H1 (cell line): Measurements from ENCODE around the gene MTCH2. TPM values are rescaled to one million over a fixed set of nuclear protein-coding genes. Genes with fewer than 3 reads are reported as not detected.

ENCODE experiments used
- CTCF ChIA-PET: fragments of 300-600 bp; sonication (Branson Sonifier 250); formaldehyde crosslinking; loops from one replicate; lab custom pipeline; 2021; ENCODE audit not compliant: partially characterized antibody; lab: Charles Lee
- POLR2A ChIA-PET: fragments of 300-600 bp; sonication (Branson Sonifier 250); formaldehyde crosslinking; loops from one replicate; lab custom pipeline; 2021; ENCODE audit warnings: inconsistent platforms; ENCODE audit not compliant: partially characterized antibody; lab: Charles Lee
- DNase-seq, 2 experiments: peaks; one replicate each; pipeline versions ENCODE4 v3.0.0 to v3.0.0-alpha.2; 2010 to 2022; ENCODE audit warnings: low spot score in 2 of 2, low read depth in 1 of 2, mixed read lengths in 1 of 2
- FAIRE-seq: peaks from 2 replicates; lab custom pipeline; 2011; peaks lifted over from hg19 to GRCh38; lab: Jason Lieb, UNC
- H2AFZ ChIP-seq: 2 replicates; pipeline ENCODE4 v1.8.1; 2012; ENCODE audit warnings: low read length, inconsistent platforms
- H2AK5ac ChIP-seq: 2 replicates; pipeline ENCODE4 v1.6.1; 2013; ENCODE audit warnings: low read depth, low read length
- H2BK120ac ChIP-seq: replicated peaks from 2 replicates; pipeline ENCODE3; 2013; ENCODE audit warnings: low read depth, low read length, inconsistent platforms
- H2BK12ac ChIP-seq: 2 replicates; pipeline ENCODE4 v1.6.1; 2013; ENCODE audit warnings: low read depth, low read length
- H2BK15ac ChIP-seq: 2 replicates; pipeline ENCODE4 v1.6.1; 2013; ENCODE audit warnings: low read length
- H2BK20ac ChIP-seq: 2 replicates; pipeline ENCODE4 v1.6.1; 2013; ENCODE audit warnings: low read length
- H2BK5ac ChIP-seq: 2 replicates; pipeline ENCODE4 v1.6.1; 2013; ENCODE audit warnings: low read depth, low read length
- H3K14ac ChIP-seq: 2 replicates; pipeline ENCODE4 v1.6.1; 2013; ENCODE audit warnings: inconsistent platforms; ENCODE audit not compliant: insufficient read length
- H3K18ac ChIP-seq: 2 replicates; pipeline ENCODE4 v1.6.1; 2013; ENCODE audit warnings: low read length; ENCODE audit errors: extremely low read depth
- H3K23ac ChIP-seq: 2 replicates; pipeline ENCODE4 v1.6.1; 2013; ENCODE audit warnings: inconsistent platforms; ENCODE audit not compliant: insufficient read length
- H3K23me2 ChIP-seq: 2 replicates; pipeline ENCODE4 v1.6.1; 2013; ENCODE audit warnings: low read depth, low read length
- H3K27ac ChIP-seq: 2 replicates; pipeline ENCODE4 v1.6.1; 2011; ENCODE audit warnings: low read depth, low read length, inconsistent platforms
- H3K27me3 ChIP-seq, 4 experiments: replicated peaks in 1 of 4; 1 replicate in 1 of 4; 2 replicates in 3 of 4; pipeline versions ENCODE4 v1.6.1 to v1.8.1; 2011 to 2013; ENCODE audit warnings: low read length in 3 of 4, mild to moderate bottlenecking in 3 of 4, inconsistent platforms in 2 of 4, mixed read lengths in 2 of 4, moderate library complexity in 1 of 4; ENCODE audit not compliant: control insufficient read depth in 3 of 4, insufficient read depth in 3 of 4; ENCODE audit errors: extremely low read depth in 1 of 4
- H3K36me3 ChIP-seq, 4 experiments: 2 replicates each; pipeline versions ENCODE4 v1.6.1 to v1.8.1; 2011 to 2013; ENCODE audit warnings: mild to moderate bottlenecking in 4 of 4, low read length in 3 of 4, moderate library complexity in 2 of 4, control low read depth in 1 of 4, inconsistent platforms in 1 of 4; ENCODE audit not compliant: insufficient read depth in 4 of 4, control insufficient read depth in 2 of 4
- H3K4ac ChIP-seq: replicated peaks from 2 replicates; pipeline ENCODE3; 2013; ENCODE audit warnings: low read length, low read depth, mixed read lengths, inconsistent platforms; ENCODE audit not compliant: insufficient read length
- H3K4me1 ChIP-seq, 4 experiments: replicated peaks in 1 of 4; 1 replicate in 1 of 4; 2 replicates in 3 of 4; pipeline versions ENCODE4 v1.6.1 to v1.8.1; 2011 to 2013; ENCODE audit warnings: low read length in 3 of 4, inconsistent platforms in 2 of 4, mixed read lengths in 1 of 4; ENCODE audit not compliant: insufficient read depth in 4 of 4, control insufficient read depth in 3 of 4
- H3K4me2 ChIP-seq, 2 experiments: 2 replicates each; pipeline versions ENCODE4 v1.6.1 to v1.8.1; 2011 to 2013; ENCODE audit warnings: low read depth in 2 of 2, low read length in 2 of 2, control low read depth in 1 of 2, inconsistent platforms in 1 of 2, mild to moderate bottlenecking in 1 of 2; ENCODE audit not compliant: insufficient read depth in 1 of 2
- H3K4me3 ChIP-seq, 4 experiments: fragments of 200-600, 300-600 bp in 1 of 4; sonication (generic), shearing (Covaris generic), sonication (Bioruptor Twin) in 1 of 4; 2 replicates each; pipeline versions ENCODE4 v1.5.1 to v1.8.1; 2011 to 2016; ENCODE audit warnings: low read length in 4 of 4, low read depth in 3 of 4, control low read depth in 2 of 4, inconsistent platforms in 2 of 4, mild to moderate bottlenecking in 2 of 4, mixed read lengths in 1 of 4, moderate library complexity in 1 of 4; ENCODE audit not compliant: insufficient read depth in 2 of 4; ENCODE audit errors: extremely low read depth in 1 of 4
- H3K56ac ChIP-seq: replicated peaks from 2 replicates; pipeline ENCODE3; 2013; ENCODE audit warnings: low read depth, mild to moderate bottlenecking, mixed read lengths, low read length, inconsistent platforms; ENCODE audit not compliant: insufficient read length
- H3K79me1 ChIP-seq: 2 replicates; pipeline ENCODE4 v1.6.1; 2013; ENCODE audit warnings: low read depth, low read length, control low read depth
- H3K79me2 ChIP-seq, 2 experiments: 2 replicates each; pipeline versions ENCODE4 v1.6.1 to v1.8.1; 2012 to 2013; ENCODE audit warnings: low read length in 2 of 2, mild to moderate bottlenecking in 2 of 2, inconsistent platforms in 1 of 2; ENCODE audit not compliant: insufficient read depth in 2 of 2, control insufficient read depth in 1 of 2
- H3K9ac ChIP-seq, 4 experiments: replicated peaks in 1 of 4; 1 replicate in 1 of 4; 2 replicates in 3 of 4; pipeline versions ENCODE4 v1.6.1 to v1.8.1; 2011 to 2013; ENCODE audit warnings: low read depth in 3 of 4, low read length in 3 of 4, control low read depth in 2 of 4, mild to moderate bottlenecking in 2 of 4, moderate library complexity in 2 of 4, inconsistent platforms in 1 of 4; ENCODE audit errors: extremely low read depth in 1 of 4
- H3K9me3 ChIP-seq, 2 experiments: 2 replicates each; pipeline versions ENCODE4 v1.6.1 to v1.8.1; 2012 to 2013; ENCODE audit warnings: mild to moderate bottlenecking in 2 of 2, moderate library complexity in 2 of 2, control low read depth in 1 of 2, inconsistent platforms in 1 of 2, low read depth in 1 of 2, low read length in 1 of 2, mixed read lengths in 1 of 2; ENCODE audit not compliant: insufficient read depth in 2 of 2
- H4K20me1 ChIP-seq, 2 experiments: replicated peaks in 1 of 2; 2 replicates each; pipeline versions ENCODE3 to v1.8.1; 2011 to 2013; ENCODE audit warnings: inconsistent platforms in 2 of 2, low read length in 2 of 2, mild to moderate bottlenecking in 1 of 2; ENCODE audit not compliant: insufficient read depth in 2 of 2, control insufficient read depth in 1 of 2
- H4K5ac ChIP-seq: 2 replicates; pipeline ENCODE4 v1.6.1; 2013; ENCODE audit warnings: low read length, low read depth, mixed read lengths, inconsistent platforms; ENCODE audit not compliant: insufficient read length
- H4K8ac ChIP-seq: 2 replicates; pipeline ENCODE4 v1.8.0; 2013; ENCODE audit warnings: mild to moderate bottlenecking, moderate library complexity, low read length, inconsistent platforms; ENCODE audit not compliant: insufficient read depth; ENCODE audit errors: extremely low read depth
- H4K91ac ChIP-seq: replicated peaks from 2 replicates; pipeline ENCODE3; 2013; ENCODE audit warnings: low read length, mixed read lengths, inconsistent platforms; ENCODE audit not compliant: insufficient read length
- ATF2 ChIP-seq: IDR thresholded peaks from 2 replicates; pipeline ENCODE4 v1.6.1; 2012; ENCODE audit warnings: low read length, inconsistent platforms
- BCL11A ChIP-seq, 2 experiments: IDR thresholded peaks; one replicate each; pipeline ENCODE4 v1.6.1; 2011; ENCODE audit warnings: low read depth in 2 of 2, low read length in 2 of 2, mild to moderate bottlenecking in 2 of 2
- BRCA1 ChIP-seq: IDR thresholded peaks from 2 replicates; pipeline ENCODE4 v1.6.1; 2012; ENCODE audit warnings: low read depth, low read length, improper control_type of control experiment
- EP300 ChIP-seq, 2 experiments: IDR thresholded peaks; 1 replicate in 1 of 2; 2 replicates in 1 of 2; pipeline ENCODE4 v1.6.1; 2011 to 2012; ENCODE audit warnings: low read depth in 2 of 2, low read length in 2 of 2, mild to moderate bottlenecking in 2 of 2, borderline replicate concordance in 1 of 2, inconsistent platforms in 1 of 2, moderate library complexity in 1 of 2
- FOSL1 ChIP-seq: IDR thresholded peaks from 2 replicates; pipeline ENCODE4 v1.6.1; 2011; ENCODE audit warnings: mild to moderate bottlenecking, low read depth, low read length, moderate library complexity; ENCODE audit not compliant: insufficient read depth
- HDAC2 ChIP-seq, 2 experiments: fragments of 300-600 bp in 1 of 2; sonication (generic) in 1 of 2; IDR thresholded peaks; 2 replicates each; pipeline ENCODE4 v1.6.1; 2011 to 2012; ENCODE audit warnings: low read depth in 2 of 2, low read length in 2 of 2, mild to moderate bottlenecking in 2 of 2, moderate library complexity in 2 of 2, borderline replicate concordance in 1 of 2, inconsistent platforms in 1 of 2
- KDM4A ChIP-seq: IDR thresholded peaks from one replicate; pipeline ENCODE4 v1.7.1; 2012; ENCODE audit warnings: low read depth, mild to moderate bottlenecking, moderate library complexity, low read length, inconsistent platforms; ENCODE audit not compliant: severe bottlenecking
- RBBP5 ChIP-seq: IDR thresholded peaks from 2 replicates; pipeline ENCODE4 v1.7.1; 2012; ENCODE audit warnings: low read depth, mild to moderate bottlenecking, inconsistent platforms, low read length, moderate library complexity, borderline replicate concordance
- SP2 ChIP-seq: IDR thresholded peaks from 2 replicates; pipeline ENCODE4 v1.6.1; 2012; ENCODE audit warnings: mild to moderate bottlenecking, low read length, inconsistent platforms
- SP4 ChIP-seq: IDR thresholded peaks from 2 replicates; pipeline ENCODE4 v1.6.1; 2012; ENCODE audit warnings: low read length, inconsistent platforms
- SRF ChIP-seq: IDR thresholded peaks from 2 replicates; pipeline ENCODE4 v1.6.1; 2011; ENCODE audit warnings: mild to moderate bottlenecking, low read depth, low read length, moderate library complexity
- SUZ12 ChIP-seq: fragments of 200-600 bp; sonication (generic); IDR thresholded peaks from 2 replicates; pipeline ENCODE4 v1.6.1; 2012; ENCODE audit warnings: mild to moderate bottlenecking, inconsistent platforms, low read length, moderate library complexity, mixed read lengths
- ZNF274 ChIP-seq: IDR thresholded peaks from 2 replicates; pipeline ENCODE4 v1.7.0; 2012; ENCODE audit warnings: low read length, borderline replicate concordance; ENCODE audit errors: extremely low read depth
- WGBS, 2 experiments: shearing (Covaris generic) in 1 of 2; methylation state at CpG; one replicate each; pipeline versions ENCODE4 v1.1.6 to v1.1.7; 2013 to 2015; ENCODE audit warnings: low lambda C conversion rate in 2 of 2, mixed read lengths in 2 of 2, inconsistent platforms in 1 of 2, low coverage in 1 of 2, missing lambda C conversion rate in 1 of 2; ENCODE audit not compliant: insufficient replicate concordance in 2 of 2, insufficient coverage in 1 of 2, insufficient read length in 1 of 2; ENCODE audit errors: extremely low coverage in 1 of 2, missing lambda C conversion rate in 1 of 2; 5-methylcytosine and 5-hydroxymethylcytosine counted together
- polyA plus RNA-seq, 7 experiments: library from polyadenylated mRNA; depleted of rRNA in 3 of 7; stranded (reverse) in 5 of 7; unstranded in 2 of 7; fragments of >200 nt in 5 of 7; fragments of 200-250 nt in 2 of 7; gene quantifications; 1 replicate in 5 of 7; 2 replicates in 1 of 7; 4 replicates in 1 of 7; pipeline versions ENCODE4 v1.2.1 to v1.2.3, GENCODE V29; 2011 to 2013; ENCODE audit warnings: missing spikeins in 2 of 7, mixed read lengths in 2 of 7
- total RNA-seq: library from RNA; stranded (reverse); fragmentation: NEBNext Ultra II Directional; extraction: Animal tissue kit (Norgen Biotek cat#: 25700); gene quantifications from 2 replicates; pipeline ENCODE4 v1.2.1, GENCODE V29; 2021

The MTCH2 gene
- total and polyA plus RNA-seq, 2 of the 8 experiments (the other 6 are each of a cell fraction or from before 2014, with no cell fraction given): 157 to 171 TPM

GRCh38 chr11:47675851-47676250 lies 33.5 kb upstream of the MTCH2 start:
- Histone ChIP-seq H3K79me1 (no peaks in the 10 kb centered on the region), H3K9me3 (no peaks in the 10 kb centered on the region), H2BK12ac (no peak overlapping the region), H2BK120ac (no peak overlapping the region), H2BK5ac (no peak overlapping the region), H4K5ac (no peak overlapping the region), H3K27ac (no peak overlapping the region), H3K4me3 (no peak overlapping the region), H3K4ac (no peak overlapping the region), H3K18ac (no peak overlapping the region), H4K8ac (no peak overlapping the region), H2AK5ac (no peak overlapping the region), H3K14ac (no peak overlapping the region), H2BK20ac (no peak overlapping the region), H3K27me3 (no peaks in the 10 kb centered on the region), H3K79me2 (no peaks in the 10 kb centered on the region), H3K36me3 (no peaks in the 10 kb centered on the region), H4K91ac (no peak overlapping the region), H3K23me2 (no peaks in the 10 kb centered on the region), H3K56ac (no peak overlapping the region), H3K9ac (no peak overlapping the region), H3K23ac (no peak overlapping the region), H2AFZ (no peak overlapping the region), H2BK15ac (no peak overlapping the region), H3K4me1 (no peaks in the 10 kb centered on the region), H3K4me2 (no peak overlapping the region), H4K20me1 (no peaks in the 10 kb centered on the region)
- DNase-seq (no peak), FAIRE-seq (no peak)
- POLR2A ChIA-PET: no interaction called here
- CTCF ChIA-PET: interaction anchor here (1.0 kb wide), 1 partner anchor 142 kb away, joined by 3 read pairs; no protein-coding TSS in a partner anchor
- 84% methylated on average over 2 of the region's 2 CpGs; no CpG with 5 or more reads in 1 of the 2 experiments for WGBS, 2 experiments
- TF ChIP-seq SRF (no peak), SP4 (no peak), BCL11A (IDR thresholded peaks at IDR 0.05; ENCODE audit: low read depth in 2 of 2, low read length in 2 of 2) (no peak), FOSL1 (no peak), ZNF274 (no peak), ATF2 (no peak), SUZ12 (no peak), SP2 (no peak), HDAC2 (IDR thresholded peaks at IDR 0.05; ENCODE audit: borderline replicate concordance in 1 of 2, low read depth in 2 of 2, low read length in 2 of 2) (no peak), RBBP5 (no peak), EP300 (IDR thresholded peaks at IDR 0.05; ENCODE audit: borderline replicate concordance in 1 of 2, low read depth in 2 of 2, low read length in 2 of 2) (no peak), BRCA1 (no peak), KDM4A (no peak)
